WTC11 (cell line): ENCODE data around the gene KIF21B. TPM values are rescaled to one million over a fixed set of nuclear protein-coding genes. Genes with fewer than 3 reads are reported as not detected.
A peak's percentile ranks its signal among the peaks of the same experiment; 100 is the strongest.

Experiments
- ATAC-seq: fragments of 200-7000 bp; cut with Tn5 transposase; 2 replicates; pipeline ENCODE4 v1.10.0; 2021; ENCODE audit warnings: mild to moderate bottlenecking, moderate library complexity
- CTCF ChIA-PET: fragments of 300-600 bp; sonication (Branson Sonifier 250); formaldehyde crosslinking; loops from one replicate; lab custom pipeline; 2021; ENCODE audit warnings: antibody characterized with exemption; lab: Charles Lee
- POLR2A ChIA-PET: fragments of 350-600 bp; sonication (Branson Sonifier 250); formaldehyde crosslinking; loops from one replicate; lab custom pipeline; 2021; ENCODE audit warnings: antibody characterized with exemption; lab: Charles Lee
- DNase-seq: peaks from one replicate; pipeline ENCODE4 v3.0.0; 2021; ENCODE audit warnings: low spot score
- H3K27ac Mint-ChIP-seq: 2 replicates; pipeline ENCODE4 v1.8.0; 2021; ENCODE audit warnings: mixed read lengths
- H3K27me3 Mint-ChIP-seq: 2 replicates; pipeline ENCODE4 v1.8.0; 2021; ENCODE audit warnings: low read depth, mild to moderate bottlenecking, moderate library complexity, mixed read lengths
- H3K36me3 Mint-ChIP-seq: 2 replicates; pipeline ENCODE4 v1.8.0; 2021; ENCODE audit warnings: mixed read lengths
- H3K4me1 Mint-ChIP-seq: 2 replicates; pipeline ENCODE4 v1.8.0; 2022; ENCODE audit warnings: mixed read lengths
- H3K4me3 Mint-ChIP-seq: 2 replicates; pipeline ENCODE4 v1.8.0; 2021; ENCODE audit warnings: mild to moderate bottlenecking, moderate library complexity, mixed read lengths
- H3K9me3 Mint-ChIP-seq: 2 replicates; pipeline ENCODE4 v1.8.0; 2021; ENCODE audit warnings: mixed read lengths
- ARID4B ChIP-seq: sonication (generic); formaldehyde crosslinking; IDR thresholded peaks from 2 replicates; pipeline ENCODE4 v1.8.0; 2023; ENCODE audit warnings: missing genetic modification reagents, mild to moderate bottlenecking, borderline replicate concordance
- ATF6 ChIP-seq: sonication (generic); formaldehyde crosslinking; IDR thresholded peaks from 2 replicates; pipeline ENCODE4 v1.8.1; 2023; ENCODE audit warnings: mild to moderate bottlenecking, missing genetic modification reagents
- CBFB ChIP-seq: sonication (generic); formaldehyde crosslinking; IDR thresholded peaks from 2 replicates; pipeline ENCODE4 v1.8.1; 2022; ENCODE audit warnings: mild to moderate bottlenecking, low read depth, missing genetic modification reagents
- ELF4 ChIP-seq: sonication (generic); formaldehyde crosslinking; IDR thresholded peaks from 2 replicates; pipeline ENCODE4 v1.8.1; 2022; ENCODE audit warnings: low read depth, mild to moderate bottlenecking, moderate library complexity, missing genetic modification reagents
- ESRRA ChIP-seq: sonication (generic); formaldehyde crosslinking; IDR thresholded peaks from 2 replicates; pipeline ENCODE4 v1.8.1; 2022; ENCODE audit warnings: mild to moderate bottlenecking, missing genetic modification reagents, borderline replicate concordance
- FOXJ3 ChIP-seq: sonication (generic); formaldehyde crosslinking; IDR thresholded peaks from 2 replicates; pipeline ENCODE4 v1.9.0; 2021; ENCODE audit warnings: missing genetic modification reagents, mild to moderate bottlenecking, borderline replicate concordance
- GABPB1 ChIP-seq: sonication (generic); formaldehyde crosslinking; IDR thresholded peaks from 2 replicates; pipeline ENCODE4 v1.8.1; 2023; ENCODE audit warnings: mild to moderate bottlenecking, missing genetic modification reagents
- JAZF1 ChIP-seq: fragments of 250-450 bp; sonication (Bioruptor Pico); IDR thresholded peaks from 2 replicates; pipeline ENCODE4 v1.9.0; 2021; ENCODE audit warnings: moderate library complexity, mild to moderate bottlenecking, inconsistent platforms
- JUN ChIP-seq: sonication (generic); formaldehyde crosslinking; IDR thresholded peaks from 2 replicates; pipeline ENCODE4 v1.8.0; 2023; ENCODE audit warnings: mild to moderate bottlenecking, missing genetic modification reagents
- MAX ChIP-seq: sonication (generic); formaldehyde crosslinking; IDR thresholded peaks from 2 replicates; pipeline ENCODE4 v1.8.0; 2022; ENCODE audit warnings: mild to moderate bottlenecking, missing genetic modification reagents
- MLX ChIP-seq: sonication (generic); formaldehyde crosslinking; IDR thresholded peaks from 2 replicates; pipeline ENCODE4 v1.8.1; 2023; ENCODE audit warnings: mild to moderate bottlenecking, missing genetic modification reagents, moderate library complexity
- NFE2L1 ChIP-seq: sonication (generic); formaldehyde crosslinking; IDR thresholded peaks from 2 replicates; pipeline ENCODE4 v1.8.1; 2023; ENCODE audit warnings: missing genetic modification reagents
- NR2C2 ChIP-seq: sonication (generic); formaldehyde crosslinking; IDR thresholded peaks from 2 replicates; pipeline ENCODE4 v1.8.0; 2022; ENCODE audit warnings: mild to moderate bottlenecking, missing genetic modification reagents
- OVOL2 ChIP-seq: fragments of 250-450 bp; sonication (Bioruptor Pico); IDR thresholded peaks from 2 replicates; pipeline ENCODE4 v1.9.0; 2021; ENCODE audit warnings: mild to moderate bottlenecking, borderline replicate concordance
- PRDM15 ChIP-seq: sonication (generic); formaldehyde crosslinking; IDR thresholded peaks from 2 replicates; pipeline ENCODE4 v1.8.0; 2022; ENCODE audit warnings: missing genetic modification reagents
- TEAD4 ChIP-seq: sonication (generic); formaldehyde crosslinking; IDR thresholded peaks from 2 replicates; pipeline ENCODE4 v1.8.0; 2022; ENCODE audit warnings: mild to moderate bottlenecking, missing genetic modification reagents
- TP53 ChIP-seq: sonication (generic); formaldehyde crosslinking; IDR thresholded peaks from 2 replicates; pipeline ENCODE4 v1.8.1; 2023; ENCODE audit warnings: mild to moderate bottlenecking, missing genetic modification reagents
- USF1 ChIP-seq: sonication (generic); formaldehyde crosslinking; IDR thresholded peaks from 2 replicates; pipeline ENCODE4 v1.8.0; 2022; ENCODE audit warnings: mild to moderate bottlenecking, missing genetic modification reagents
- ZMAT4 ChIP-seq: fragments of 250-450 bp; sonication (Bioruptor Pico); IDR thresholded peaks from 2 replicates; pipeline ENCODE4 v1.9.0; 2021; ENCODE audit warnings: mild to moderate bottlenecking
- ZNF232 ChIP-seq: sonication (generic); formaldehyde crosslinking; IDR thresholded peaks from 2 replicates; pipeline ENCODE4 v1.8.0; 2022; ENCODE audit warnings: mild to moderate bottlenecking, missing genetic modification reagents
- ZNF317 ChIP-seq: sonication (generic); formaldehyde crosslinking; IDR thresholded peaks from 2 replicates; pipeline ENCODE4 v1.8.1; 2023; ENCODE audit warnings: low read depth, mild to moderate bottlenecking, moderate library complexity, missing genetic modification reagents, borderline replicate concordance
- ZNF671 ChIP-seq: fragments of 250-450 bp; sonication (Bioruptor Pico); IDR thresholded peaks from 2 replicates; pipeline ENCODE4 v1.8.0; 2021; ENCODE audit warnings: mild to moderate bottlenecking
- total RNA-seq: library from RNA; stranded (reverse); gene quantifications from 3 replicates; pipeline ENCODE4 v1.2.3, GENCODE V29; 2021

Gene KIF21B
- total RNA-seq, 1 experiment from 2014 or later, result 19.4 TPM

GRCh38 chr1:200947059-200947566 is 76.4 kb downstream of the KIF21B start:
- peaks cover 23% of the 10 kb centered on the region for H3K9me3 Mint-ChIP-seq
- no peaks in the 10 kb centered on the region for H3K4me1 Mint-ChIP-seq
- peaks cover 7% of the 10 kb centered on the region for H3K36me3 Mint-ChIP-seq
- ChIA-PET CTCF (interaction anchor here (1.2 kb wide), 1 partner anchor 25 kb away, joined by 3 read pairs; no protein-coding TSS in a partner anchor), POLR2A (no interaction called here)
- H3K27ac Mint-ChIP-seq, result no peak overlapping the region
- TF ChIP-seq ZNF317 (CRISPR knock-in tag) (peak; percentile 95), ESRRA (CRISPR knock-in tag) (no peak), NR2C2 (no peak)
- DNase-seq, result no peak
- H3K27me3 Mint-ChIP-seq, result no peaks in the 10 kb centered on the region
- no peak for ATAC-seq
- H3K4me3 Mint-ChIP-seq, result no peak overlapping the region

GRCh38 chr1:200945111-200945510 is 78.4 kb downstream of the KIF21B start:
- H3K9me3 Mint-ChIP-seq, result peaks cover 32% of the 10 kb centered on the region
- H3K36me3 Mint-ChIP-seq, result peaks cover 7% of the 10 kb centered on the region
- DNase-seq (no peak), ATAC-seq (no peak)
- ChIA-PET POLR2A (interaction anchor here (0.6 kb wide), 1 partner anchor 1042 kb away, joined by 5 read pairs; no protein-coding TSS in a partner anchor), CTCF (interaction anchor here (1.8 kb wide), 2 partner anchors 27 to 174 kb away, joined by 6 to 10 read pairs; no protein-coding TSS in a partner anchor)
- no peaks in the 10 kb centered on the region for H3K27me3 Mint-ChIP-seq
- H3K4me3 Mint-ChIP-seq, result no peak overlapping the region
- TF ChIP-seq GABPB1 (CRISPR knock-in tag), result no peak
- no peak for TF ChIP-seq CBFB
- no peak for TF ChIP-seq JUN (CRISPR knock-in tag)
- TF ChIP-seq ARID4B (CRISPR knock-in tag), result no peak
- no peak for TF ChIP-seq ZNF232
- no peak for TF ChIP-seq USF1 (CRISPR knock-in tag)
- no peak for TF ChIP-seq ATF6 (CRISPR knock-in tag)
- TF ChIP-seq FOXJ3 (CRISPR knock-in tag), result no peak
- no peak for TF ChIP-seq OVOL2 (CRISPR knock-in tag)
- no peak for TF ChIP-seq ZNF671 (CRISPR knock-in tag)
- TF ChIP-seq PRDM15, result no peak
- no peak for TF ChIP-seq MAX (CRISPR knock-in tag)
- no peak for TF ChIP-seq NFE2L1 (CRISPR knock-in tag)
- no peak for TF ChIP-seq MLX (CRISPR knock-in tag)
- no peak for TF ChIP-seq TP53 (CRISPR knock-in tag)
- TF ChIP-seq JAZF1 (CRISPR knock-in tag), result no peak
- TF ChIP-seq ELF4 (CRISPR knock-in tag), result no peak
- no peak for TF ChIP-seq ZMAT4 (CRISPR knock-in tag)
- TF ChIP-seq TEAD4, result no peak
- H3K27ac Mint-ChIP-seq, result no peak overlapping the region
- no peaks in the 10 kb centered on the region for H3K4me1 Mint-ChIP-seq
